VCaP (cell line): ENCODE measurements around the gene BACE1-AS.
A peak's percentile ranks its signal among the peaks of the same experiment; 100 is the strongest.

Source experiments
- H3K27ac ChIP-seq: fragments of 450-650 bp; 2 replicates; pipeline ENCODE4 v1.5.1; 2017
- TF ChIP-seq, protein P1 (sequence below): fragments of 450-650 bp; conservative IDR thresholded peaks from 2 replicates; pipeline ENCODE4 v1.5.1; 2017; ENCODE audit warnings: mild to moderate bottlenecking, moderate library complexity

The BACE1-AS gene

GRCh38 chr11:117303101-117303500 lies 12.0 kb downstream of the BACE1-AS start:
- TF ChIP-seq, protein P1, sequence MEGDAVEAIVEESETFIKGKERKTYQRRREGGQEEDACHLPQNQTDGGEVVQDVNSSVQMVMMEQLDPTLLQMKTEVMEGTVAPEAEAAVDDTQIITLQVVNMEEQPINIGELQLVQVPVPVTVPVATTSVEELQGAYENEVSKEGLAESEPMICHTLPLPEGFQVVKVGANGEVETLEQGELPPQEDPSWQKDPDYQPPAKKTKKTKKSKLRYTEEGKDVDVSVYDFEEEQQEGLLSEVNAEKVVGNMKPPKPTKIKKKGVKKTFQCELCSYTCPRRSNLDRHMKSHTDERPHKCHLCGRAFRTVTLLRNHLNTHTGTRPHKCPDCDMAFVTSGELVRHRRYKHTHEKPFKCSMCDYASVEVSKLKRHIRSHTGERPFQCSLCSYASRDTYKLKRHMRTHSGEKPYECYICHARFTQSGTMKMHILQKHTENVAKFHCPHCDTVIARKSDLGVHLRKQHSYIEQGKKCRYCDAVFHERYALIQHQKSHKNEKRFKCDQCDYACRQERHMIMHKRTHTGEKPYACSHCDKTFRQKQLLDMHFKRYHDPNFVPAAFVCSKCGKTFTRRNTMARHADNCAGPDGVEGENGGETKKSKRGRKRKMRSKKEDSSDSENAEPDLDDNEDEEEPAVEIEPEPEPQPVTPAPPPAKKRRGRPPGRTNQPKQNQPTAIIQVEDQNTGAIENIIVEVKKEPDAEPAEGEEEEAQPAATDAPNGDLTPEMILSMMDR = no peak
- no peak overlapping the region for H3K27ac ChIP-seq

DNA sequence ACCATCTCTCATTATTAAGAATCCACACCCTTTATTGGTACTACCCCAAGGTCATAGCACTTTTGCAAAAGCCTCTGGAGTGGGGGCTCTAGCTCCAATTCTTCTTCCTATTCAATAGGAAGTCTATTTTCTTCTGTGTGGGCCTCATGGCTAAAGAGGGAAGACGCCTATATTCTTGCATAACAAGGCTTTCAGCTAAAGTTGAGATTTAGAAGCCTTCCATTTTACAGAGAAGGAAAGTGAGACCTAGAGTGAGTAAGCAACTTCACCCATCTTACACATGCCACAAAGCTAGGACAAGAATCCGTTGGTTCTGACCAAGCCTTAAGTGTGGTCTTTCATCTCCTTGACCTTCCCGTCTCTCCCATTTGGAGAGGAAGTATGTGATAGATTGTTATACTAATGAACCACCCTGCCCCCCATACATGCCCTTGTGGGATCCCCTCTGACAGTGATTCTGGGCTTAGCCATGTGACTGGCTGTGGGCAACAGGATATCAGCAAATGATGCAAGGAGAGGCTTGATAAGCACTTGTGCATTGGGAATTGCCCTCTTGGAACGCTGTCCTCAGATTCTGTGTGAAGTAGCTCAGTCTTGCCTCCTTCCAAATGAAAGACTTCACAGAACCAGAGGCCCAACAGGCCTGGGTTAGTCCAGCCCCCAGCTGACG lies 12.6 kb downstream of the BACE1-AS start:
- TF ChIP-seq, protein P1 = no peak
- no peak overlapping the region for H3K27ac ChIP-seq

GRCh38 chr11:117305145-117305544 lies 14.0 kb downstream of the BACE1-AS start:
- TF ChIP-seq, protein P1 = no peak
- H3K27ac ChIP-seq = no peak overlapping the region

DNA sequence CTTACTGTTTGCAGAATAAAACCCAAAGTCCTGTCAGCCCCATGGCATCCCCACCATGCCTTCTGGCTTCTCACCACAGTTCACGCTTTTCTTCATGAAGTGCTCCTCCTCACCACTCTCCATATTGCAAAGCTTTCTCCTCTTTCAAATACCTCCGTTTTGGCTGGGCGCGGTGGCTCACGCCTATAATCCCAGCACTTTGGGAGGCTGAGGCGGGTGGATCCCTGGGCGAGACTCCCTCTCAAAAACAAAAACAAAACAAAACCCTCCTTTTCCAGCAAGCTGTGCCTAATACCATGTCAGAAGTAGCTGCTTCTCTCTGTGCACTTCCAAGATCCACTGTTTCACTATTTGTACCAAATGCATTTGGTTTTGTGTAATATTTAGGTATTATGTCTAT lies 18.2 kb downstream of the BACE1-AS start:
- TF ChIP-seq, protein P1 = no peak
- H3K27ac ChIP-seq = no peak overlapping the region

- TF ChIP-seq, protein P1 = no peak
- H3K27ac ChIP-seq = peak overlapping the region; percentile 79; the same call in 1 of the 2 replicates
These were observed 21.9 kb downstream of the BACE1-AS start for GRCh38 chr11:117313091-117313490.

DNA sequence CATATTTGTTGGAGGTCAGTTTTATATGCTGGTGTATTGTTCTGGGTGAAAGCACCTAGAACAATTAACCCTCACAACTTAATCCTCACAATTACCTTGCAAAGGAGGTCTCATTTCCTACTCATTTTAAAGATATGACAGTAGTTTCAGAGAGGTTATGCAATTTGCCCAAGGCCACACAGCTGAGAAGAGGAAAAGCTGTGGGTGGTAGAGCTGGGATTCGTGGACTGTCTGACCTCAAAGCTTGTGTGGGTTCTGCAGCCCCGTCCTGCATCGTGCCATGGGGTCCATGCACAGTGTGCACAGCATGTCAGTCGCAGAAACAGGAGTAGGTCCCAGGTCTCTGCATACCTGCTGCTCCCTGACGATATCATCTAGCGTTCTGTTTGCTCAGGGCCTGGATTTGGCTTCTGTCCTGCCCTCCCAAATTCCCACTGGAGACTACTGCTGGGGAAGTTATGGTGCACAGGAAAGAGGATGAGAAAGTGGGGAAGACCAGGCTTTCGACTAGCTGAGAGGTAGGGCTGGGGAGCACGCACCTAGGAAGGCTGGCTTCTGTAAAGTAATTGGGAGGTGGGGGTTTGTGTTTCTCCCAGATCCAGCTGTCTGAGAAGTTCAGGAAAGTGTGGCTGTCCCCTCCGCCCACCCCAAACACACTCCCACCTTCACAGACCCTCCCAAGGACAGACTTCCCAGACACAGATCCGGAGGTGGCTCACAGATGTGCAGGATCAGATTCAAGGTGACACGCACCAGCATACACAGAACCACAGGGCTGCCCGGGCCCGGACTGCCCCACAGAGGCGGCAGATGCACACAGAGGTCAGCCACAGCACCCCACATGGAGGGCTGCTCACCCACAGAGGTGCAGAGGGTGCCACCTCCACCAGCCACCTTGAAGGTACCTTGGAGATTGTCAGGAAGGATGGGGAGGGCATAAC lies 23.0 kb downstream of the BACE1-AS start:
- H3K27ac ChIP-seq = peak overlapping the region; percentile 79
- TF ChIP-seq, protein P1 = no peak

DNA sequence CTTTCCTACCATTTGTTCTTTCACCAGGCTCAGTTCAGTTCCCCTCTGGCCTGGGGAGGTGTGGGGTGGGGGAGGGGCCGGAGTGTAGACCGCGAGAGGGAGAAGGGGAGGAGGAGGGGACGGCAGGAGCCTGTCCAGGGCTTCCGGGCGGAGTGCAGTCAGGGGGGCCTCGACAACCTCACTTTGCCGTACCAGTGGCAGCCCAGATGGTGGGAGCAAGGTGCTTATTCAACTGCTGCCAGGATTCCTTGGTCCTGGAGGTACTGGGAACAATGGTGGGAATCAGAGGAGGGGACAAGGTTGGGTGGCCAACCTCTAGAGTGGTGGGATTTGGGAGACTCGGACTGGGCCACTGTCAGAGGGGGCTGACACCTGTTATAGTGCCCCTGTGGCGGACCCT lies 23.7 kb downstream of the BACE1-AS start:
- TF ChIP-seq, protein P1 = no peak
- peak overlapping the region; percentile 79 for H3K27ac ChIP-seq
